Endodermal cell (in vitro differentiated cells): ENCODE results near the gene KCP. TPM values are rescaled to one million over a fixed set of nuclear protein-coding genes. Genes with fewer than 3 reads are reported as not detected.

Source experiments
- DNase-seq: peaks from one replicate; pipeline ENCODE4 v3.0.0-alpha.2; 2017
- H3K27ac ChIP-seq: 2 replicates; pipeline ENCODE4 v1.5.1; 2013; ENCODE audit warnings: mild to moderate bottlenecking, low read depth, low read length, moderate library complexity
- H3K27me3 ChIP-seq: 2 replicates; pipeline ENCODE4 v1.6.1; 2013; ENCODE audit warnings: mild to moderate bottlenecking, low read length, moderate library complexity; ENCODE audit not compliant: insufficient read depth, control insufficient read depth, poor library complexity, severe bottlenecking
- H3K36me3 ChIP-seq: 2 replicates; pipeline ENCODE4 v1.7.0; 2013; ENCODE audit warnings: mild to moderate bottlenecking, low read length, moderate library complexity; ENCODE audit not compliant: control insufficient read depth, insufficient read depth
- H3K4me1 ChIP-seq: one replicate; pipeline ENCODE4 v1.7.0; 2013; ENCODE audit warnings: low read length; ENCODE audit not compliant: control insufficient read depth, insufficient read depth
- H3K4me3 ChIP-seq: 2 replicates; pipeline ENCODE4 v1.5.1; 2013; ENCODE audit warnings: mild to moderate bottlenecking, low read length, moderate library complexity
- H3K9ac ChIP-seq: 2 replicates; pipeline ENCODE4 v1.6.1; 2013; ENCODE audit warnings: mild to moderate bottlenecking, low read length, moderate library complexity; ENCODE audit not compliant: poor library complexity, severe bottlenecking; ENCODE audit errors: extremely low read depth
- H3K9me3 ChIP-seq: 2 replicates; pipeline ENCODE4 v1.6.1; 2013; ENCODE audit warnings: mild to moderate bottlenecking, low read length, moderate library complexity; ENCODE audit not compliant: control insufficient read depth
- H3K27ac Mint-ChIP-seq: 2 replicates; pipeline ENCODE4 v1.8.0; 2020; ENCODE audit warnings: mixed read lengths
- H3K27me3 Mint-ChIP-seq: 2 replicates; pipeline ENCODE4 v1.8.0; 2021; ENCODE audit warnings: mild to moderate bottlenecking, mixed read lengths; ENCODE audit not compliant: insufficient read depth
- H3K36me3 Mint-ChIP-seq: 2 replicates; pipeline ENCODE4 v1.8.0; 2020; ENCODE audit warnings: low read depth, mixed read lengths
- H3K4me1 Mint-ChIP-seq: 2 replicates; pipeline ENCODE4 v1.8.0; 2020; ENCODE audit warnings: mixed read lengths
- H3K4me3 Mint-ChIP-seq: 2 replicates; pipeline ENCODE4 v1.8.0; 2020; ENCODE audit warnings: mild to moderate bottlenecking, moderate library complexity, mixed read lengths
- H3K9me3 Mint-ChIP-seq: 2 replicates; pipeline ENCODE4 v1.8.0; 2020; ENCODE audit warnings: mild to moderate bottlenecking, mixed read lengths
- WGBS, 2 experiments: methylation state at CpG; one replicate each; pipeline versions ENCODE4 v1.1.5 to v1.1.7; 2013; ENCODE audit warnings: missing lambda C conversion rate in 2 of 2, mixed read lengths in 1 of 2; ENCODE audit not compliant: insufficient coverage in 1 of 2, insufficient read length in 1 of 2; 5-methylcytosine and 5-hydroxymethylcytosine counted together
- total RNA-seq, 2 donors: library from RNA; stranded (reverse); fragmentation: NEBNext Ultra II Directional in 1 of 2; extraction: Animal tissue kit (Norgen Biotek cat#: 25700) in 1 of 2; gene quantifications; 2 replicates in 1 of 2; 3 replicates in 1 of 2; pipeline ENCODE4 v1.2.1, GENCODE V29; 2021
- TF ChIP-seq, protein P1 (sequence below): fragments of 200-600 bp; sonication (generic); conservative IDR thresholded peaks from 2 replicates; pipeline ENCODE4 v1.5.0; 2021; ENCODE audit warnings: antibody characterized with exemption, mild to moderate bottlenecking

KCP gene
- total RNA-seq, 2 donors from 2014 or later, result 21.1 to 33.3 TPM

DNA sequence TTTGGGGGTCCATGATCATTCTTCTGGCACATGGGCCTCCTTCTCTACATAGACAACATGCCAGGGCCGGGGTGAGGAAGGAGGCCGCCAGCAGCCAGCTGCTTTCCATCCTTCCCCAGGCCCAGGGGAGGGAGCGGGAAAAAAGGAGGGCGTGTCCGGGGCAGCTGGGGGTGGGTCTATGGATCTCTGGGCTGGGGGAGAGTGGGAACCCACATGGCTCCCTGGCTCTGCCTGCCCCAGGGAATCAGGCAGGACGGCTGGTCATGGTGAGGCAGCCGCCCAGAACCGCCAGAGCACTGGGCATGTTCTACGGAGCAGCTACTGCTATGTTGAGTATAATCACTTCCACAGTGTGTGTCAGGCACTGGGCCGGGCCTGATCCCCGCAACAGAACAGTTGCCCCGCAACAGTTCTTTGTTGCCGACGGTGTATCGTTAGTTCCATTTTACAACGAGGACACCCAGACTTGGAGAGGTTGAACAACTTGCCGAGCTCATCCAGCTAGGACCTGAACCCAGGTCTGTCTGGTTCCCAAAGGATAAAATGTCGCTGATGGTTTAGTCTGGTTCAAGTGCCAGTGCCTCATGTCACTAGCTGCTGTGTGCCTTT lies 20.8 kb upstream of the KCP start:
- Histone ChIP-seq H3K4me3 (no peak overlapping the region), H3K4me1 (no peaks in the 10 kb centered on the region), H3K9me3 (no peaks in the 10 kb centered on the region), H3K27me3 (peaks cover 16% of the 10 kb centered on the region), H3K27ac (no peak overlapping the region), H3K9ac (no peak overlapping the region), H3K36me3 (no peaks in the 10 kb centered on the region)
- DNase-seq, result no peak
- TF ChIP-seq, protein P1, sequence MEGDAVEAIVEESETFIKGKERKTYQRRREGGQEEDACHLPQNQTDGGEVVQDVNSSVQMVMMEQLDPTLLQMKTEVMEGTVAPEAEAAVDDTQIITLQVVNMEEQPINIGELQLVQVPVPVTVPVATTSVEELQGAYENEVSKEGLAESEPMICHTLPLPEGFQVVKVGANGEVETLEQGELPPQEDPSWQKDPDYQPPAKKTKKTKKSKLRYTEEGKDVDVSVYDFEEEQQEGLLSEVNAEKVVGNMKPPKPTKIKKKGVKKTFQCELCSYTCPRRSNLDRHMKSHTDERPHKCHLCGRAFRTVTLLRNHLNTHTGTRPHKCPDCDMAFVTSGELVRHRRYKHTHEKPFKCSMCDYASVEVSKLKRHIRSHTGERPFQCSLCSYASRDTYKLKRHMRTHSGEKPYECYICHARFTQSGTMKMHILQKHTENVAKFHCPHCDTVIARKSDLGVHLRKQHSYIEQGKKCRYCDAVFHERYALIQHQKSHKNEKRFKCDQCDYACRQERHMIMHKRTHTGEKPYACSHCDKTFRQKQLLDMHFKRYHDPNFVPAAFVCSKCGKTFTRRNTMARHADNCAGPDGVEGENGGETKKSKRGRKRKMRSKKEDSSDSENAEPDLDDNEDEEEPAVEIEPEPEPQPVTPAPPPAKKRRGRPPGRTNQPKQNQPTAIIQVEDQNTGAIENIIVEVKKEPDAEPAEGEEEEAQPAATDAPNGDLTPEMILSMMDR, result no peak
- Mint-ChIP-seq H3K27ac (no peak overlapping the region), H3K27me3 (peaks cover 33% of the 10 kb centered on the region), H3K9me3 (peaks cover 4% of the 10 kb centered on the region), H3K4me3 (no peak overlapping the region), H3K4me1 (no peaks in the 10 kb centered on the region), H3K36me3 (no peaks in the 10 kb centered on the region)
- 94 to 96% methylated on average over 13 to 18 of the region's 18 CpGs for WGBS, 2 experiments

DNA sequence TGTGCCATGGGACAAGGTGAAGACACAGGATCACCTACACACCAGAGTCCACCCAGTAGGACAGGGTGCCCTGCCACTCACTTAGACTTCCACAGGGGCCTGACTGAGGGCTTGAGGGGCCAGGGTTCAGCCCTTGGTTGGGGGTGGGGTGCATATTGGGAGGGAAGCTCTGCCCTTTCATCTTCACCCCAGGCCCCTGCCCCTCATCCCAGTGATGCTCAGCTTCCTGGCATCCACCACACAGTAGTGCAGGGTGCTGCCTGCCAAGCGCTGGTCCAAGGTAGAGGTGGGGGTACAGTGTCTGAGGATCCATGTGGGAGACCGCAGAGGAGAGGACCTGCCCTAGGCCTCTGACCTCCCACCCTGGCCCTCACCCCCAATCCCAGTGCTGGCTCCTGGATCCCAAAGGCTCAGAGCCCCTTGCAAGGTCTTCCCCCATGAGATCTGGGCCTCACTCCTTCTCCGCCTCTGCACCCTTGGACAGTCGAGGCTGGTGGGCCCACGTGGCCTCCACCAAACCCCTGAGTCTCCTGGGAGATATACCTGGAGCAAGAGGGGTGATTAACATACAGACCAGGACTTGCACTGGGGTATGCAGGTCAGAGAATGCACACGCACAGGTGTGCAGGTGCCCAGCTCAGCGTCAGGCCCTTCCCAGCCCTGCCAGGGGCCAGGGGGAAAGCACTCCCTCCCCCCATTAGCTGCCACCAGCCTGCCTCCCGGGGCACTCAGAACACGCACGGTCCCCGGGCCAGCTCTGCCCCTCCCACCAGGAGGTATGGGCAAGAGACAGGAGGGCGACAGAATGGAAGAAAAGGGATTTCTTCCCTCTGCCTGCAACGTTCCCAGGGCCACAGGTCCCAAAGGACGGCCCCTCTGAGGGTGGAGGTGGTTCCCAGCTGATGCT lies 18.6 kb upstream of the KCP start:
- Histone ChIP-seq H3K9me3 (no peaks in the 10 kb centered on the region), H3K27me3 (no peaks in the 10 kb centered on the region), H3K36me3 (no peaks in the 10 kb centered on the region), H3K27ac (no peak overlapping the region), H3K9ac (no peak overlapping the region), H3K4me1 (no peaks in the 10 kb centered on the region), H3K4me3 (no peak overlapping the region)
- Mint-ChIP-seq H3K27me3 (peaks cover 18% of the 10 kb centered on the region), H3K27ac (no peak overlapping the region), H3K4me1 (no peaks in the 10 kb centered on the region), H3K9me3 (peaks cover 4% of the 10 kb centered on the region), H3K36me3 (no peaks in the 10 kb centered on the region), H3K4me3 (no peak overlapping the region)
- TF ChIP-seq, protein P1, result no peak
- no peak for DNase-seq
- WGBS, 2 experiments, result 78 to 84% methylated on average over 8 to 14 of the region's 14 CpGs

DNA sequence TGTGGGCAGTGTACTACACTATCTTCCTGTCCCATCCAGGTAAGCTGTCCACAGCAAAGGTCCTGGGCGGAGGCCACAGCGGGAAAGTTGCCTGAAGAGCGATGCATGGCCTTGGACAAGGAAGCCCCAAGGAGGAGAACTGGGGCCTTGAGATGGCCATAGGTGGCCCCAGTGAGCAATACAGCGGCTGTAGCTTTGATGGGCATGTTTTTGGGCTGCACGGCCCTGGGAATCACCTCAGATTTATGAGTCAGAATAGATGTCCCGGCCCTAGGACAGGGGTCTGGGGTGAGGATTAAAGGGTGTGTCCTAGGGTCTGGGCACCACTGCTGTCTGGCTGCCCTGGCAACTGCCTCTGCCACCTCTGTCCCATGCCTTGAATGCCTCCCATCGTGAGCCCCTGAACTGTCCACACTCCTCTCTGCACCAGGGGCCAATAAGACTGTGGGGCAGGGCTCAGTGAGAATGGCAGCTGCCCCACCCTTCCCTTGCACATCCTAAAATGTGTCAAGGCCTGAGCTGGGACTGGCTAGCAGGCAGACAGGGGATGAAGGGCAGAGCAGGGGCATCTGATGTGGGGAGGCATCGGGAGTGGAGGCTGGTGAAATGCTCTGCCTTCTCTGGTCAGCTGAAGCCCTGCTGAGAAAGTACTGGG lies 17.8 kb upstream of the KCP start:
- H3K27ac ChIP-seq, result no peak overlapping the region
- Mint-ChIP-seq H3K9me3 (peaks cover 4% of the 10 kb centered on the region), H3K27me3 (peaks cover 12% of the 10 kb centered on the region), H3K4me3 (no peak overlapping the region), H3K4me1 (no peaks in the 10 kb centered on the region), H3K36me3 (no peaks in the 10 kb centered on the region), H3K27ac (no peak overlapping the region)
- H3K4me3 ChIP-seq, result no peak overlapping the region
- H3K36me3 ChIP-seq, result no peaks in the 10 kb centered on the region
- 92 to 93% methylated on average over 2 to 8 of the region's 8 CpGs for WGBS, 2 experiments
- no peaks in the 10 kb centered on the region for H3K27me3 ChIP-seq
- TF ChIP-seq, protein P1, result no peak
- no peaks in the 10 kb centered on the region for H3K9me3 ChIP-seq
- no peaks in the 10 kb centered on the region for H3K4me1 ChIP-seq
- DNase-seq, result no peak
- no peak overlapping the region for H3K9ac ChIP-seq
